Fibroblast of villous mesenchyme (primary cell): ENCODE results near the gene ETV3. TPM values are rescaled to one million over a fixed set of nuclear protein-coding genes. Genes with fewer than 3 reads are reported as not detected.

Source experiments
- DNase-seq: peaks from one replicate; pipeline ENCODE4 v3.0.0-alpha.2; 2010; ENCODE audit warnings: low read depth
- H3K4me3 ChIP-seq: 2 replicates; pipeline ENCODE4 v1.5.1; 2011; ENCODE audit warnings: low read depth, mild to moderate bottlenecking, low read length
- total RNA-seq: library from RNA; depleted of rRNA; stranded (reverse); fragments of >200 nt; gene quantifications from 2 replicates; pipeline ENCODE4 v1.2.3, GENCODE V29; 2012
- TF ChIP-seq, protein P1 (sequence below): IDR thresholded peaks from 2 replicates; pipeline ENCODE4 v1.5.1; 2012; ENCODE audit warnings: low read depth, mild to moderate bottlenecking, low read length; ENCODE audit not compliant: insufficient read depth

The ETV3 gene
- total RNA-seq, 1 donor, result 13.0 TPM

- TF ChIP-seq, protein P1, sequence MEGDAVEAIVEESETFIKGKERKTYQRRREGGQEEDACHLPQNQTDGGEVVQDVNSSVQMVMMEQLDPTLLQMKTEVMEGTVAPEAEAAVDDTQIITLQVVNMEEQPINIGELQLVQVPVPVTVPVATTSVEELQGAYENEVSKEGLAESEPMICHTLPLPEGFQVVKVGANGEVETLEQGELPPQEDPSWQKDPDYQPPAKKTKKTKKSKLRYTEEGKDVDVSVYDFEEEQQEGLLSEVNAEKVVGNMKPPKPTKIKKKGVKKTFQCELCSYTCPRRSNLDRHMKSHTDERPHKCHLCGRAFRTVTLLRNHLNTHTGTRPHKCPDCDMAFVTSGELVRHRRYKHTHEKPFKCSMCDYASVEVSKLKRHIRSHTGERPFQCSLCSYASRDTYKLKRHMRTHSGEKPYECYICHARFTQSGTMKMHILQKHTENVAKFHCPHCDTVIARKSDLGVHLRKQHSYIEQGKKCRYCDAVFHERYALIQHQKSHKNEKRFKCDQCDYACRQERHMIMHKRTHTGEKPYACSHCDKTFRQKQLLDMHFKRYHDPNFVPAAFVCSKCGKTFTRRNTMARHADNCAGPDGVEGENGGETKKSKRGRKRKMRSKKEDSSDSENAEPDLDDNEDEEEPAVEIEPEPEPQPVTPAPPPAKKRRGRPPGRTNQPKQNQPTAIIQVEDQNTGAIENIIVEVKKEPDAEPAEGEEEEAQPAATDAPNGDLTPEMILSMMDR, result peak; percentile 96
- H3K4me3 ChIP-seq, result no peak overlapping the region
- peak; percentile 88 for DNase-seq
These were observed 48.0 kb downstream of the ETV3 start for GRCh38 chr1:157090196-157090647.

DNA sequence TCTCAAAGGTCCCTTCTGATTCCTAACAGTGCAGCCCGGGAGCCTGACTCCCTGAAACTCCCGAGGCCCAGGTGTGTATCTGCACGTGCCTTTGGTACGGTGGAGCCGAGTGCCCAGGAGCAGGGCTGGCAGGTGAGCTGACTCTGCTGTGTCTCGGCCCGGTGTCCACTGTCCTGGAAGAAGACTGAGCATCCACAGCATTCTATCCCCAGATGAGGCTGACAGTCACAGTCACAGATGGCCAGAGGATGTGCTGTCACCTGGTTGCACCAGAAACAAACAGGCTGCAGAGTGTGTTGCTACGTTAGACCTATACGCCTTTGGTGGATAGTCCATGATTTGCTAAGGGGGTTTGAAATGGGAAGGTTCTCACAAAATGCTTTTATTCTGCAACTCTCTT is 48.4 kb downstream of the ETV3 start:
- no peak overlapping the region for H3K4me3 ChIP-seq
- DNase-seq, result no peak
- TF ChIP-seq, protein P1, result no peak

DNA sequence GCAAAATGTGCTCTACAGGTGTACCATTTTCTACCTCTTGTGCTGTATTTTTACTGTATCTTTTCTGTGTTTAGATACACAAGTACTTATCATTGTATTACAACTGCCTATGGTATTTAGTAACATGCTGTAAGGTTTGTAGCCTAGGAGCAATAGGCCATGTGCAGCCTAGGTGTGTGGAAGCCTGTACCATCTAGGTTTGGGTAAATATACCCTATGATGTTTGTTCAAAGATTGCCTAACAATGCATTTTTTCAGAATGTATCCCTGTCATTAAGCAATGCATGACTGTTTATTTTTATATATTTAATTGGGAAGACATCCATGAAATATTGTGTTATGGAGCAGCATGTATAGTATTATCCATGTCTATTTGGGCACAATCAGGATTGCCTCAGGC is 49.6 kb downstream of the ETV3 start:
- no peak for DNase-seq
- H3K4me3 ChIP-seq, result no peak overlapping the region
- TF ChIP-seq, protein P1, result no peak

DNA sequence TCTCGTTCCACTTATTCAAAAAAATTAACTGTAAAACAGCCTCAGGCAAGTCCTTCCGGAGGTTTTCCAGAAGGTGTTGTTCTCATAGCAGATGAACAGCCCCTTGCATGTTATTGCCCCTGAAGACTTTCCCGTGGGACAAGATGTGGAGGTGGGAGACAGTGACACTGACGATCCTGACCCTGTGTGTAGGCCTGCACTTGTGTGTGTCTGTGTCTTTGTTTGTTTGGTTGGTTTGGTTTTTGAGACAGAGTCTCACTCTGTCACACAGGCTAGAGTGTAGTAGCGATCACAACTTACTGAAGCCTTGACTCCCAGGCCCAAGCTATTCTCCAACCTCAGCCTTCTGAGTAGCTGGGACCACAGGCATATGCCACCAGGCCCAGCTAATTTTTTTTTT is 51.2 kb downstream of the ETV3 start:
- H3K4me3 ChIP-seq, result no peak overlapping the region
- TF ChIP-seq, protein P1, result no peak
- DNase-seq, result no peak

- H3K4me3 ChIP-seq, result no peak overlapping the region
- no peak for DNase-seq
- TF ChIP-seq, protein P1, result no peak
These were observed 51.9 kb downstream of the ETV3 start for GRCh38 chr1:157086299-157086698.

GRCh38 chr1:157085421-157085820 is 52.8 kb downstream of the ETV3 start:
- peak; percentile 59 for DNase-seq
- H3K4me3 ChIP-seq, result no peak overlapping the region

DNA sequence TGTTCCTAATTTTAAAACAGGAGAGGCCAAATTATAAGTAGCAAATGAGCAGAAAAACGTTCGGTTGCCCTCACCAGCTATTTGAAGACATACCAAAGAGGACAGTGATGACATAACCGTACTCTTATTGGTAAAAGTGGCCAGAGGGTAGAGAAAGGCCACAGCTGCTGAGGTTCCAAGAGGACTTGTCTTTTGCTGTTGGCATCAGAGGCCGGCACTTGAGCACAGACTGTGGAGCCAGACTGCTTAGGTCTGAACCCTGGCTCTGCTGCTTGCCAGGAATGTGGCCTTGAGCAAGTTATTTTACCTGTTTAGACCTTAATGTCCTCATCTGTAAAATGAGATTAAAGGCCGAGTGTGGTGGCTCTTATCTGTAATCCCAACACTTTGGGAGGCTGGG is 53.5 kb downstream of the ETV3 start:
- no peak for DNase-seq

More at GRCh38 chr1:157085421-157085820, 52.8 kb downstream of the ETV3 start:
- TF ChIP-seq, protein P1, result no peak

More for the DNA sequence above, 53.5 kb downstream of the ETV3 start:
- H3K4me3 ChIP-seq, result no peak overlapping the region
- TF ChIP-seq, protein P1, result no peak
